Naive thymus-derived CD8-positive, alpha-beta T cell (primary cell): ENCODE results near the gene MTMR1. TPM values are rescaled to one million over a fixed set of nuclear protein-coding genes. Genes with fewer than 3 reads are reported as not detected.

Experiments used
- ATAC-seq, 2 donors: fragments of 150-1000 bp; cut with Tn5 transposase in 1 of 2; sonication (Bioruptor Pico), chemical (Tn5 transposase) in 1 of 2; 1 replicate in 1 of 2; 2 replicates in 1 of 2; pipeline ENCODE4 v1.10.0; 2021; ENCODE audit warnings: mild to moderate bottlenecking in 2 of 2, moderate library complexity in 2 of 2
- POLR2A ChIA-PET: fragments of 350-600 bp; sonication (Branson Sonifier 250); formaldehyde crosslinking; loops from one replicate; lab custom pipeline; 2021; ENCODE audit warnings: antibody characterized with exemption; lab: Charles Lee
- DNase-seq, 10 donors: peaks; one replicate each; pipeline versions ENCODE4 v3.0.0 to v3.0.0-alpha.2; 2020 to 2022
- H3K27ac Mint-ChIP-seq, 10 donors: one replicate each; pipeline ENCODE4 v1.8.0; 2020 to 2022; ENCODE audit warnings: mild to moderate bottlenecking in 10 of 10, mixed read lengths in 10 of 10, moderate library complexity in 4 of 10, inconsistent platforms in 1 of 10
- H3K27me3 Mint-ChIP-seq, 5 donors: one replicate each; pipeline ENCODE4 v1.8.0; 2021 to 2022; ENCODE audit warnings: mixed read lengths in 5 of 5
- H3K36me3 Mint-ChIP-seq, 3 donors: one replicate each; pipeline ENCODE4 v1.8.0; 2020 to 2022; ENCODE audit warnings: mixed read lengths in 3 of 3, mild to moderate bottlenecking in 2 of 3, inconsistent platforms in 1 of 3
- H3K4me1 Mint-ChIP-seq, 4 donors: one replicate each; pipeline ENCODE4 v1.8.0; 2021 to 2022; ENCODE audit warnings: mixed read lengths in 4 of 4
- H3K4me3 Mint-ChIP-seq, 10 donors: one replicate each; pipeline ENCODE4 v1.8.0; 2020 to 2022; ENCODE audit warnings: mild to moderate bottlenecking in 10 of 10, mixed read lengths in 10 of 10, moderate library complexity in 6 of 10, inconsistent platforms in 1 of 10
- H3K9me3 Mint-ChIP-seq, 9 donors: one replicate each; pipeline ENCODE4 v1.8.0; 2020 to 2022; ENCODE audit warnings: mixed read lengths in 9 of 9, mild to moderate bottlenecking in 3 of 9, inconsistent platforms in 1 of 9, moderate library complexity in 1 of 9
- polyA plus RNA-seq, 3 donors: library from polyadenylated mRNA; unstranded; fragments of 300-500 nt; fragmentation: Illumina TruSeq; gene quantifications; one replicate each; pipeline ENCODE4 v1.2.3, GENCODE V29; 2021
- total RNA-seq, 8 experiments: library from RNA in 2 of 8; stranded (reverse) in 2 of 8; gene quantifications; one replicate each; pipeline ENCODE4 v1.2.3 and lab custom pipeline; 2021 to 2026

The MTMR1 gene
- total and polyA plus RNA-seq, 5 experiments from 2014 or later = 13.0 to 37.4 (median 28.3) TPM

- Mint-ChIP-seq H3K36me3 (peaks cover 0 to 46% (median 10%) of the 10 kb centered on the region in 3 donors), H3K9me3 (no peaks in the 10 kb centered on the region), H3K4me1 (peaks cover 10 to 86% (median 52%) of the 10 kb centered on the region in 4 donors), H3K27ac (peak overlapping the region in 1 of 10 donors; percentile 57), H3K4me3 (no peak overlapping the region), H3K27me3 (no peaks in the 10 kb centered on the region)
- POLR2A ChIA-PET = no interaction called here
- no peak for DNase-seq
- ATAC-seq = no peak
Observed at GRCh38 chrX:150700107-150700506, 6.9 kb downstream of the MTMR1 start.

GRCh38 chrX:150701377-150701776, 8.2 kb downstream of the MTMR1 start:
- no peak for DNase-seq
- POLR2A ChIA-PET = no interaction called here
- Mint-ChIP-seq H3K9me3 (no peaks in the 10 kb centered on the region), H3K27me3 (no peaks in the 10 kb centered on the region), H3K36me3 (peaks cover 0 to 57% (median 16%) of the 10 kb centered on the region in 3 donors), H3K4me3 (peak overlapping the region in 1 of 10 donors; percentile 12), H3K27ac (peak overlapping the region in 3 of 10 donors; percentile 19 to 34 (median 30)), H3K4me1 (peaks cover 5 to 78% (median 46%) of the 10 kb centered on the region in 4 donors)
- no peak for ATAC-seq

- peak overlapping the region in 6 of 10 donors; percentile 0 to 69 (median 39) for H3K27ac Mint-ChIP-seq
- no peak for DNase-seq
- H3K36me3 Mint-ChIP-seq = peaks cover 0 to 71% (median 18%) of the 10 kb centered on the region in 3 donors
- H3K9me3 Mint-ChIP-seq = no peaks in the 10 kb centered on the region
- peaks cover 5 to 65% (median 34%) of the 10 kb centered on the region in 4 donors for H3K4me1 Mint-ChIP-seq
- ATAC-seq = no peak
- H3K4me3 Mint-ChIP-seq = no peak overlapping the region
- POLR2A ChIA-PET = interaction anchor here (1.6 kb wide), 1 partner anchor 10 kb away, joined by 8 read pairs; the partner anchor contains the start of gene MTMR1
- H3K27me3 Mint-ChIP-seq = no peaks in the 10 kb centered on the region
Observed at GRCh38 chrX:150702966-150703694, 9.9 kb downstream of the MTMR1 start.

- Mint-ChIP-seq H3K4me1 (peaks cover 5 to 62% (median 34%) of the 10 kb centered on the region in 4 donors), H3K27ac (peak overlapping the region in 5 of 10 donors; percentile 0 to 69 (median 25)), H3K9me3 (no peaks in the 10 kb centered on the region), H3K4me3 (no peak overlapping the region), H3K36me3 (peaks cover 0 to 71% (median 20%) of the 10 kb centered on the region in 3 donors), H3K27me3 (no peaks in the 10 kb centered on the region)
- POLR2A ChIA-PET = interaction anchor here (1.6 kb wide), 1 partner anchor 10 kb away, joined by 8 read pairs; the partner anchor contains the start of gene MTMR1
- DNase-seq (no peak), ATAC-seq (no peak)
Observed at GRCh38 chrX:150703695-150703974, 10.4 kb downstream of the MTMR1 start.

GRCh38 chrX:150704030-150704613, 10.9 kb downstream of the MTMR1 start:
- DNase-seq (no peak), ATAC-seq (no peak)
- Mint-ChIP-seq H3K4me3 (no peak overlapping the region), H3K27ac (peak overlapping the region in 5 of 10 donors; percentile 23 to 84 (median 53)), H3K27me3 (no peaks in the 10 kb centered on the region), H3K36me3 (peaks cover 0 to 71% (median 23%) of the 10 kb centered on the region in 3 donors), H3K4me1 (peaks cover 5 to 60% (median 34%) of the 10 kb centered on the region in 4 donors), H3K9me3 (no peaks in the 10 kb centered on the region)
- POLR2A ChIA-PET = interaction anchor here (1.1 kb wide), 1 partner anchor 11 kb away, joined by 3 read pairs; the partner anchor contains the start of gene MTMR1

- Mint-ChIP-seq H3K36me3 (peaks cover 0 to 17% (median 10%) of the 10 kb centered on the region in 3 donors), H3K27ac (peak overlapping the region in 9 of 10 donors; percentile 4 to 85 (median 51)), H3K4me1 (peaks cover 8 to 59% (median 49%) of the 10 kb centered on the region in 4 donors), H3K4me3 (no peak overlapping the region), H3K9me3 (no peaks in the 10 kb centered on the region), H3K27me3 (no peaks in the 10 kb centered on the region)
- DNase-seq = no peak
- POLR2A ChIA-PET = interaction anchor here (1.2 to 5.4 kb wide), 2 partner anchors 16 to 19 kb away, joined by 4 to 27 read pairs; partner anchors contain the start of gene MTMR1
- ATAC-seq = no peak
Observed at GRCh38 chrX:150712619-150713018, 19.4 kb downstream of the MTMR1 start.

- H3K4me1 Mint-ChIP-seq = peaks cover 8 to 47% (median 37%) of the 10 kb centered on the region in 4 donors
- DNase-seq = no peak
- no peak overlapping the region for H3K4me3 Mint-ChIP-seq
Observed at GRCh38 chrX:150715184-150715583, 22.0 kb downstream of the MTMR1 start.

GRCh38 chrX:150719621-150720020, 26.4 kb downstream of the MTMR1 start:
- no peaks in the 10 kb centered on the region for H3K27me3 Mint-ChIP-seq
- POLR2A ChIA-PET = no interaction called here
- H3K4me1 Mint-ChIP-seq = peaks cover 8 to 32% (median 28%) of the 10 kb centered on the region in 4 donors
- ATAC-seq (no peak), DNase-seq (no peak)
- H3K4me3 Mint-ChIP-seq = no peak overlapping the region
- H3K9me3 Mint-ChIP-seq = no peaks in the 10 kb centered on the region
- no peak overlapping the region for H3K27ac Mint-ChIP-seq
- peaks cover 0 to 39% (median 5%) of the 10 kb centered on the region in 3 donors for H3K36me3 Mint-ChIP-seq

More at GRCh38 chrX:150715184-150715583, 22.0 kb downstream of the MTMR1 start:
- no peak for ATAC-seq
- H3K36me3 Mint-ChIP-seq = peaks cover 0 to 19% (median 0%) of the 10 kb centered on the region in 3 donors
- peak overlapping the region in 7 of 10 donors; percentile 2 to 80 (median 59) for H3K27ac Mint-ChIP-seq
- POLR2A ChIA-PET = interaction anchor here (5.4 kb wide), 1 partner anchor 22 kb away, joined by 27 read pairs; the partner anchor contains the start of gene MTMR1
- no peaks in the 10 kb centered on the region for H3K27me3 Mint-ChIP-seq
- H3K9me3 Mint-ChIP-seq = no peaks in the 10 kb centered on the region

GRCh38 chrX:150729956-150730355, 36.8 kb downstream of the MTMR1 start:
- H3K4me1 Mint-ChIP-seq = peaks cover 10 to 24% (median 16%) of the 10 kb centered on the region in 4 donors
- H3K27me3 Mint-ChIP-seq = no peaks in the 10 kb centered on the region
- ATAC-seq (no peak), DNase-seq (no peak)
- no peak overlapping the region for H3K4me3 Mint-ChIP-seq
- POLR2A ChIA-PET = no interaction called here
- peaks cover 0 to 82% (median 12%) of the 10 kb centered on the region in 3 donors for H3K36me3 Mint-ChIP-seq
- H3K27ac Mint-ChIP-seq = no peak overlapping the region
- no peaks in the 10 kb centered on the region for H3K9me3 Mint-ChIP-seq

GRCh38 chrX:150730719-150731118, 37.5 kb downstream of the MTMR1 start:
- H3K9me3 Mint-ChIP-seq = no peaks in the 10 kb centered on the region
- peaks cover 0 to 89% (median 12%) of the 10 kb centered on the region in 3 donors for H3K36me3 Mint-ChIP-seq
- POLR2A ChIA-PET = no interaction called here
- no peak overlapping the region for H3K27ac Mint-ChIP-seq
- ATAC-seq (no peak), DNase-seq (no peak)
- no peaks in the 10 kb centered on the region for H3K27me3 Mint-ChIP-seq
- H3K4me1 Mint-ChIP-seq = peaks cover 9 to 28% (median 15%) of the 10 kb centered on the region in 4 donors
- no peak overlapping the region for H3K4me3 Mint-ChIP-seq

GRCh38 chrX:150731795-150732194, 38.6 kb downstream of the MTMR1 start:
- Mint-ChIP-seq H3K27me3 (no peaks in the 10 kb centered on the region), H3K4me1 (peaks cover 6 to 27% (median 20%) of the 10 kb centered on the region in 4 donors), H3K27ac (peak overlapping the region in 1 of 10 donors; percentile 57), H3K9me3 (no peaks in the 10 kb centered on the region), H3K36me3 (peaks cover 0 to 89% (median 12%) of the 10 kb centered on the region in 3 donors), H3K4me3 (no peak overlapping the region)
- DNase-seq = no peak
- no peak for ATAC-seq
- POLR2A ChIA-PET = no interaction called here

GRCh38 chrX:150736475-150736874, 43.3 kb downstream of the MTMR1 start:
- H3K4me1 Mint-ChIP-seq = peaks cover 6 to 27% (median 22%) of the 10 kb centered on the region in 4 donors
- H3K27ac Mint-ChIP-seq = peak overlapping the region; percentile 57 to 91 (median 80)
- H3K4me3 Mint-ChIP-seq = peak overlapping the region in 8 of 10 donors; percentile 14 to 63 (median 36)
- no peaks in the 10 kb centered on the region for H3K27me3 Mint-ChIP-seq
- no peaks in the 10 kb centered on the region for H3K9me3 Mint-ChIP-seq
- POLR2A ChIA-PET = no interaction called here
- peaks cover 0 to 92% (median 16%) of the 10 kb centered on the region in 3 donors for H3K36me3 Mint-ChIP-seq
- DNase-seq = no peak
- ATAC-seq = peak in 1 of 2 donors; percentile 37
